ENCODE measurements around the gene HUS1B.
"Not testable (repeated sequence)": the region's sequence is repeated elsewhere in the genome, so short reads cannot be mapped to it uniquely, and the experiment has no call there.

HUS1B gene

DNA sequence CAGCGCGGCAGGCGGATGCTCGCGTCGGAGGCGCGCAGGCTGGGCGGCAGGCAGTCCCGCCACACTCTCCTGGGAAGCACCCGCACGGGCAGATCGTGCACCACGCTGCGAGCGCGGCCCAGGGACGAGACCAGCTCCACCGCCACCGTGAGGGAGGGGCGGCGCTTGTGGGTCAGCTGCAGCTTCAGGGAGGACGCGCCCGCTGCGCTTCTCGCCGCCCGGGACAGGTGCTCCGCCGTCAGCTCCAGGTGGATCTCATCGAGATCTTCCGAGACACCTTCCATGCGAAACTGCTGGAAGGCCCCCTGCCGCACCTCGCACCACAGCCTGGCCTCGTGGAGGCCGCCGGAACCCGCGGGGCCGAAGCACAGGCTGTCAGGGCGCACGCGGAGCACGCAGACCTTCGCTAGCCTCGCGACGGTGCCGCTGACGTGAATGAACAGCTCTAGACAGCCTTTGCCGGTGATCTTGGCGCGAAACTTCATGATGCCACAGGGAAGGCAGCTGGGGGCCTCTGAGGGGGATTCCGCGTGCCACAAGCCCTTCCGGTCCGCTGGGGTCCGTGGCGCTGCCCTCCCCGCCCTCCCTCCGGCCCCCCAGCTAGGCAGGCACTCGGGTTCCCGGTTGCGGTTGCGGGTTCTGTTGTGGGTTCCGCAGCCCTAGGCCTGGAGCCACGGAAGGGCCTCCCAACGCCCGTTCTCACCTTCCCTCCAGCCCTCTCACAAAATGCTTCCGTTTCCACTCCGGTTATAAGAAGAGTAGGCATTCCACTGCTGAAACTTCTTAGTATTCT lies at the start of gene HUS1B:
Gene HUS1B (minus strand): TSS at position 641 of the 793 bp plus-strand sequence. CDS start 156 bp downstream, at position 485.
- DNase-seq (ENCODE audit: low read depth in 2 of 2), result no peak

DNA sequence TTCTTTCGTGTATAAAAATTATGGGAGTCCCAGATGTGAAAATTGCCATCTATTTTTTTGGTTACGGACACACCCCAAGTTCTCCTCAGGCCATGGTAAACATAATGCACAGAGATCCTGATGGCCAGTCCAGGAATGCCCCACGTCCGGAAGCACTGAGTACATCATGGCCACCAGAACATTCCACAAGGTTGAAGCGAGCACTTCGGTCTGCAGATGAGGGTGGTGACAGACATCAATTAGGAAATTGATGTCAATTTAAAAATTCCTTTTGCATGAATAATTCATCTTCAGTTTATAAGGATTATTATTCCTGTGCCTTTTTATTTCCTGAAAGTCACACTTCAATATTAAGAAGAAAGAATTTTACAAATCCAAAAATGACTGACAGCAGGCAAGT lies 49.2 kb upstream of the HUS1B start:
- DNase-seq (ENCODE audit: low read depth in 2 of 2), result no peak

DNA sequence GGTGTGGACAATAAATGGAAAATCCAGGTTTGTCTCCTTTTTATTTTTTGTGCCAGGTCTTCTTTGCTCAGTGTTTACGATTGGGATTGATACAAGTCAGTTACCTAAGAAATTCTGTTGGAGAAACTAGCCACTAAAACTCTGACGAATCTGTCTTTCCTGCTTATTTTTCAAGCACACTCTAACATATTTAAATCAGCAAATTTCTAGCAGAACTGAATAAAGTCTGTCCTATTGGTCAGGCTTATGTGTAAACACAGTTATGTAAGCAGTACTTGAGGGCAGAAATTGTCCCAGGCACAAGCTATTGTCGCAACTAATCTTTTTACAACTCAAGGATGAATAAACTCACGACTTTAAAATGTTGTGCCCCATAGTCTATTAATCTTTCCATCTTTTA lies 48.1 kb upstream of the HUS1B start:
- DNase-seq (ENCODE audit: low read depth in 2 of 2), result no peak

DNA sequence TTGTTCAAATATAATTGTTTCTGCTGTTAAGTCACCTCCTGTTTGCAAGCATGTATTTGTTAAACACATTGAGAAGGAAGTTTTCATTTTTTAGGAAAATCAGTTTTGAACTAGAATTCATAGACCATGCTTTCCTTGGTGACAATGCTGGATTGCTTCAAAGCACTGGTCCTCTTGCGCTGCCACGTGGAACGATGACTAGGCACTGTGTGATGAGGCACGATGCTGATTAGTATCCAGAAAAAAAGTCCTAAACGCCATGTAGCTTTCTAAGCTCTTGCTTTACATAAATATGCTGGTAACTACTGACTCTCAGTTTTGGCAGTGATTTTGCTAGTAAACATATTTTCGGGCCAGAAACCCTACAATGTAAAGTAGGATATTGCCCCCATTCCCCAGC lies 47.1 kb upstream of the HUS1B start:
- no peak for DNase-seq (ENCODE audit: low read depth in 2 of 2)

DNA sequence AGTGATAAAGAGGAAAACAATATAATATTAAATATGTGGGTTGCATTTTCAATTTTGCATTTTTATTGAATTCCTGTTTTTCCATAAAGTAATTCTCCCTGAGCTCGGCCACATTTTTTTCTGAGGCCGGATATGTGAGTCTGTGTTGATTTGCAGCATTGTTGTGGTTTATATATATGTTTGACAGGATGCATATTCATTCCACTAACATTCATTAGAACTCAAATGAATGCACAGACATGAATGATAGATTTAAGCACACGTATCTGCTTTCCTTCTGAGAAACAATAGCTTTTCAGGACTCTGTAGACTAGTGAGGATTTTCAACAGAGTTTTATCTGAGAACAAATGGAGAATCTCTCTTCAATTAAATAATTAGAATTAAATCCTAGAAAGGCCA lies 46.7 kb upstream of the HUS1B start:
- no peak for DNase-seq (ENCODE audit: low read depth in 2 of 2)

DNA sequence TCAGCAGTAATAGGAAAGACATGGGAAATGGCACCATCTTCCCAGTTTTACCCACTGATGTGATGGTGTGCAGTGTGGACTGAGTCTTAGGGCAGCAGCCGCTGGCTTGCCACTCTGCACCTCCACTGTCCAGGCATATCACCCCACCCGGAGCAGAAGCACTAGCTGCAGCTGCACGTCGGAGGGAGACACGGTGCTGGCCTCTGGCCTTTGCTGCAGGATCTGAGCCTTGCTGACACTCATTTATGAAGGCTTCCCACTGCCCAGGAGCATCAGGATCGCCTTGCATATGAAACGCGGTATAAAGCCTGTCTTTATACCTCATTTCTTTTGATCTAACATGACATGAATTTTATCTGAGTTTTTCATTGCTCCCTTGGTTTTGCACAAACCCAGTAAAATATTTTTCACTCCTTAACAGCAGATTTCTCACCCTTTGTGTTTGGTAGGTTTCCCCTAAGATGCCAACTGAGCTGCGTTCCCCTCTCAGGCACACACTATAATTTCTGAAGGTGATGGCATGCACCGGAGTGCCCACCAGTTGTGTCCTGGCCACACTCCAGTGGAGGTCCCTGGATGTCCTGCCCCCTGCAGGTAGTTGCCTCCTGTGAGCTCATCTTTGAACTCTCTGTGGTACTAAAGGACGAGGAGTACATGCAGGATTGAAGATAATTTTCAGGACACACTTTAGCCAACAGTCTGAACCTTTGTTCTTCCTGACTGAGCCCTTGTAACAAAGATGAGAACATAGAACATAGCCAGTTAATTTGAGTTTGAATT lies 45.0 kb upstream of the HUS1B start:
- no peak for DNase-seq (ENCODE audit: low read depth in 2 of 2)

DNA sequence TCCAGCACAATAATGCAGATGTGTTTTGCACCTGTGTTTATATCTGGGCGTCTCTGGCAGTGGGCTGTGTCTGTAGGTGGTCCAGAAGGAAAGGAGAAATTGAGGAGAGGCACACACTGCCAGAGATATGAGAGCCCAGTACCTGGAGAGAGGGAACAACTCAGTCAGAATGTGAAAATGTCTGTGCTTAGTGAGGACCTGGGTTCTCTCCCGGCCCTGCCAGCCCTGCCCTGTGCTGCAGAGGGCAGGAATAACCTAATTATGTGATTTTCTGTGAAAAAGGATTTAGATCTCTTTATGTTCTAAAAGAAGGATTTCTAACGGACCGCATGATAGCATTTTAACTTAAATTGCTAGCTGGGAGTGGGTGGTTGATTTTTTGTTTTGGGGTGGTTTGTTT lies 44.3 kb upstream of the HUS1B start:
- no peak for DNase-seq (ENCODE audit: low read depth in 2 of 2)

DNA sequence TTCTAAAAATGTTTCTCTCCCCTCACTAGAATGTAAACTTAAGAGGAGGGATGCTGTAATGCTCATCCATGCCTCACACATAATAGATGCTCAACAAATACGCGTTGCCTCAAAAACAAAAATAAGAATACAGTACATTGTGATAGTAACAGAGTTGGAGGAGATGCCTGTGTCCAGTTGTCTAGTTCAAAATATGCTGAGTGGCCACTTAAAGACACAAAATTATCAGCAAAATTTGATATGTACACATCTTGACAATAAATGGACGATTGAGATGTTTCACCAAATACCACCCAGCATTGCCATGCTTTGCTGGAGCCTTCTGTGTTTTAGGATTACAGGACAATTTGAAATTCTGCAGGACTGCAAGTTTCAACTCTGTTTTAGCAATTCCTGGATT lies 43.6 kb upstream of the HUS1B start:
- DNase-seq (ENCODE audit: low read depth in 2 of 2), result no peak

DNA sequence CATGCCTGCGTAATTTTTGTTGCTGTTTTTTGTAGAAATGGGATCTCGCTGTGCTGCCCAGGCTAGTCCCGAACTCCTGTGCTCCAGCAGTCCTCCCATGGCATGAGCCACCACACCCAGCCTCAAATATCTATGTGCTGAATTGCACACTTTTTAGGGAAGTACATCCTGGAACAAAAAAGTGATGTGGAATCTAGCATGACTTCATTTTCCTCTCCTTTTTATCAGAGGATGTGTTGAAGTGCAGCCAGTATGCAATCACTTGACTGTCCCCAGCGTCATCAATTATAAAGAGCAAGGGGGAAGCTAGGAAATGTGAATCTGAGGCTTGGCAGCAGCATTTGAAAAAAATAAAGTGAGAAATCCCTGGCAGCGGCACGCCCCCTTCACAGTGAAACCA lies 42.4 kb upstream of the HUS1B start:
- DNase-seq (ENCODE audit: low read depth in 2 of 2), result no peak

DNA sequence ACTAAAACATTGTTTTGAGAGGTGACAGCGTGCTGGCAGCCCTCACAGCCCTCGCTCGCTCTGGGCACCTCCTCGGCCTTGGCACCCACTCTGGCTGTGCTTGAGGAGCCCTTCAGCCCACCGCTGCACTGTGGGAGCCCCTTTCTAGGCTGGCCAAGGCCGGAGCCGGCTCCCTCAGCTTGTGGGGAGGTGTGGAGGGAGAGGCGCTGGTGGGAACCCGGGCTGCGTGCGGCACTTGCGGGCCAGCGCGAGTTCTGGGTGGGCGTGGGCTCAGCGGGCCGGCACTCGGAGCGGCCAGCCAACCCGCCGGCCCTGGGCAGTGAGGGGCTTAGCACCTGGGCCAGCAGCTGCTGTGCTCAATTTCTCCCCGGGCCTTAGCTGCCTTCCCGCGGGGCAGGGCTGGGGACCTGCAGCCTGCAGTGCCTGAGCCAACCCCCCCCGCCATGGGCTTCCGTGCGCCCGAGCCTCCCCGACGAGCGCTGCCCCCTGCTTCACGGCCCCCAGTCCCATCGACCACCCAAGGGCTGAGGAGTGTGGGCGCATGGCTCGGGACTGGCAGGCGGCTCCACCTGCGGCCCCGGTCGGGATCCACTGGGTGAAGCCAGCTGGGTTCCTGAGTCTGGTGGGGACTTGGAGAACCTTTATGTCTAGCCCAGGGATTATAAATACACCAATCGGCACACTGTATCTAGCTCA lies 37.7 kb upstream of the HUS1B start:
- DNase-seq (ENCODE audit: low read depth in 2 of 2), result not testable (repeated sequence)

DNA sequence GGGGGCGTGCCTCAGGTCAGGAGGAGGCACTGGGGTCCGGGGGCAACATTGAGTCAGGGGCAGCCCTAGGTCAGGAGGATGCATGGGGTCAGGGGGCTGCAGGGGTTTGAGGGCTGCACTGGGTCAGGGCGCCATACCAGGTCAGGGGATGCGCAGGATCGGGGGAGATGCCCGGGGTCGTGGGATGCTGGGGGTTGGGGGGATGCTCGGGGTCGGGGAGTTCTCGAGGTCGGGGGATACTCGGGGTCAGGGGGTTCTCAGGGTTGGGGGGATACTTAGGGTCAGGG lies 36.8 kb upstream of the HUS1B start:
- no peak for DNase-seq (ENCODE audit: low read depth in 2 of 2)

DNA sequence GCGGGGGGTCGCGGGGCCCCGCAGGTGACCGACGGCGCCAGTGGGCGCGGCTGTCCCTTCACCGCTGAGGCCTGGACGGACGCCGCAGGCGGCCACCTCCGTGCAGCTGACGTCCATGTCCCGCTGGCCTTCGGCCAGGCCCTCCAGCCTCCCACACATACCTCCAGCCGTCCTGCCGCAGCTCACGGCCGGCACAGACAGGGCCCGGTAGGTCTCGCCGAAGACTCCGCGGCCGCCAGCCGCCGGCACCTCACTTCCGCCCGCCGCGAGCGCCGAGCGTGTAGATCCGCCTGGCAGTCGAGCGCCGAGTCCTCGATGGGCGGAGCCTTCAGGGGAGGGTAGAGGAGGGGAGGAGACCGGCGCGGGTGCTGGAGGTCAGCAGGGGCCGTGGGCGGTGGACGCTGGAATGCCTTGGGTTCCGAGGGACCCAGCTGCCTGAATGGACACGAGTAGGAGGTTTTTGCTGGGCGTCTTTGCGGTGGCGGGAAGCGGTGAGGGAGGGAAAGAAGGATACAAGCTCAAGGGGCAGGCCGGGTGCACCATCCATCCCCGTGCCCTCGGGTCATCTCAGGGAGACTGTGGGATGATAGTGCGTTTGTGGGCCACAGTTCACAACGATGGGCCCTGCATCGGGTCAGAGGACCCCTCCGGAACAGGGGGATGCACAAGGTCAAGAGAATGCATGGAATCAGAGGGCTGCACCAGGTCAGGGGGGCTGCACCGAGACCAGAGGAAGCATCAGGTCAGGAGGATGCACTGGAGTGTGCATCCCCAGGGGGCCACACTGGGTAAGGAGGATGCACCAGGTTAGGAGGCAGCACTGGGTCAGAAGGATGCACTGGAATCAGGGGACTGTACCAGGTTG lies 36.2 kb upstream of the HUS1B start, which contains the start of gene EXOC2:
Gene EXOC2 (minus strand): TSS at position 282 of the 865 bp plus-strand sequence. CDS start 55,321 bp downstream, outside the sequence.
- DNase-seq (ENCODE audit: low read depth in 2 of 2), result peak; percentile 78 to 82

DNA sequence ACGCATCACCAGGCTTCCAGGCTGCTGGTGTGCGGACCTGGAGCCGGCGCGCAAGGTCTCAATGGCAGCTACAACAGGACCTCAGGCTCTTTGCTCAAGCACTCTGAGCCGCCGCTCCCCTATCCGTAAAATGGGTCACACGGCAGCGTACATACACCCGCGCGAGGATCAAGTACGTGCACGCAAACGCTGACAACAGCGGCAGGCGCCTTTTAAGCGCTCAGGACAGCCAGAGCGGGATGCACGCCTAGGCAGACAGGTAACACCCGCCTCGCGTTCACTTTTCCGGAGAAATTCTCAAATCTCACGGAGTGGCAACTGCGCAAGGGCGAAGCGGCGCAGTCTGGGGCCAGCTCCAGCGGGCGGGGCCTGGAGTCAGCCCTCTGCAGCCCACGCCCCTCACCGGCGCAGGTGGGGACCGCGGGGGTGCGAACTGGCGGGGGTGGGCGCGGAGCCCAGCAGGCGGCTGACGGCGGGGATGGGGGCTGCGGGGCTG lies 35.5 kb upstream of the HUS1B start:
- DNase-seq (ENCODE audit: low read depth in 2 of 2), result peak; percentile 66 to 71

DNA sequence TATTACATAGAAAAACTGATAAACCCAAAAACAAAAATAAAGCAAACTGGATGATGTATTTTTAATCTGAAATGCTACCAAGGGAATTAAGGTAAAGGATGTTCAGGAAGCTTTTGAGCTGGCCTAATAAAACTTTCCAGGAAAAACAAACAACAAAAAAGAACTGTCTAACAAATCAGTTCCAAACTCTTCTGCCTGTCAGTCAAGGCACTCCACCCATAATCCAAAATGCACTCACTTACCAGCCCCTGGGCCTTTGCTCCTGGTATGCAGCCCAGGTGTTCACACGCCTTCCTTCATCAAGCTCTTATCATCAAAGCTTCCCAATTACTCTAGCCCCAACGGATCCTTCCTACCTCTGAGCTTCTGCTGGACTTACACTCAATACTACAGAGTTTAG lies 32.3 kb upstream of the HUS1B start:
- no peak for DNase-seq (ENCODE audit: low read depth in 2 of 2)

DNA sequence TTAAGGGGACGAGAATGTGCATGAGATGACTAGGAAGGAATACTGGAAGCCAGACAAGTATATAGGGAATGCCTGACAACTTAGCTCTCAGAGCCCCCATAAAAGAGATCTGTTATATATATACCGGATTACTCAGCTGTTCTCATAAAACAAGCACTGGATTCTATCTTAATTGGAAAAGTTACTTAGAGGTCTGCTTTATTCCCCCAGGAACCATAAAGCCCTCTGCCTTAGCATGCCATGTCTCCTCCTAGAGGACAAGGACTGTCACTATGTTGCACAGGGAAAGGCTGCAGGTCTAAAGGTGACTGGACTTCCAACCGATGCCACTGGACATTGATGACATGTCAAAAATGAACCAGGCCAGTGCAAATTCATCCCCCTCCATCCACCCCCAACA lies 29.6 kb upstream of the HUS1B start:
- DNase-seq (ENCODE audit: low read depth in 2 of 2), result no peak

DNA sequence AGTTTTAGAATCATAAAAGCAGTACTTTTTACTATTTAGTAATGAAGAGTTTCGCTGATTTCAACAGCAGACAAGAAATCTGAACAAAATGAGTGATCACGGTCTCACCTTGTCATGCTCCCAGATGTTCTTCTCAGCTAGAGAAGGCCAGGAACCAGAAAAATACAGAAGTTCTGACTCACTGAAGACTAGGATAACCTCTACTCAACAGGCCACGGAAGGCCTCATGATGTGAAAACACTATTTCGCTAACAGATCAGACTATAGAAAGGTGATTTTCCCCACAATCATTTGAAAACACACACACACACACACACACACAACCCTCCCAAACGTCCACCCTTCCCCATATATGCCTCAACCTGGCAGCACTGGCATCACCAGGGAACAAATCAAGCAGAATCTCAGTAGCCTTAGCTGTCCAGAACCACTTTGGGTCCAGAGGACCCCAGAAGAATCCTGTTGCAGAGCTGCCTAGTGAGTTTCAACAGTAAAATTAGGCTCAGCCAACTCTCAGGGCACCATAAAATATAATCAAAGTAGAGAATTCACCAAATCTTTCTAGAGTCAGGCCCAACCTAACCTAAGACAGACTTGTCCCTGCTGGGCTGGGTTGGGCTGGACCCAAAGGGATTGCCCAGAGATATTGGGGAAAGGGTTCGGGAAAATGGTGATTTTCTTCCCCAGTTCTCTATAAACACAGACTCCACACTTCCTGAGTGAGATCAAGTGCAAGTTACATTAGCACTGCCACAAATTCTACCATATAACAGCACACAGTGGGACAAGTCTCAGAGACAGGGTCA lies 28.1 kb upstream of the HUS1B start:
- DNase-seq (ENCODE audit: low read depth in 2 of 2), result no peak

DNA sequence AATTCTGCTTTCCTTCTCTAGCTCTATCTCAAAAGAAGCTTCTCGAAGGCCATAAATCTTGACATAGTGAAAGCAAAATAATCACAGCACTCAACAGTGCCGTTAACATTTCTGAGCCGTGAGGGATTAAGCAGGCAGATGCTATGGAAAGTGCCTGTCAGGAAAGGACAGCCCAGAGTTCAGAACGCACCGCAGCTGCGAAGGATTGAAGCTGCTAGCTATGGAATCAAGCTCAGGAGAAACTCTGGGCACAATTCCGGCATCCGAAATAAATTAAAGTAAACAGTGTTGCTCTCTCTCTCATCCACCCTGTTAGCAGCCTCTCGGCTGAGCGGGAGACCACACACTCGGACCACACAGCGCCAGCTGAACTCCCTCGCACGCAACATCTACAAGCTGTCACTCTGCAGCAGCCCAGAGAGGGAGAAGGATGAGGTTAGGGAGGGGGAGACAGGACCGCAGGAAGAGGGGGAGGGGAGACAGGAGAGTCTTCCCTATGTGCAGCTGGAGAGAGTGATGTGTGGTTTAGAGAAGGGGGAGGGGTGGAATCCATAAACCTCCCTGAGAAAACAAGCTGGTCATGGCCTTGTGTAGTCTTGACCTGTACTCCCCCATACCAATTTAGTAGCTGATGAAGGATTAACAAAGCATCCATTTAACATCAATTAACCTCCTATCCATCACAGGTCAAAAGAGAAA lies 27.0 kb upstream of the HUS1B start:
- no peak for DNase-seq (ENCODE audit: low read depth in 2 of 2)

DNA sequence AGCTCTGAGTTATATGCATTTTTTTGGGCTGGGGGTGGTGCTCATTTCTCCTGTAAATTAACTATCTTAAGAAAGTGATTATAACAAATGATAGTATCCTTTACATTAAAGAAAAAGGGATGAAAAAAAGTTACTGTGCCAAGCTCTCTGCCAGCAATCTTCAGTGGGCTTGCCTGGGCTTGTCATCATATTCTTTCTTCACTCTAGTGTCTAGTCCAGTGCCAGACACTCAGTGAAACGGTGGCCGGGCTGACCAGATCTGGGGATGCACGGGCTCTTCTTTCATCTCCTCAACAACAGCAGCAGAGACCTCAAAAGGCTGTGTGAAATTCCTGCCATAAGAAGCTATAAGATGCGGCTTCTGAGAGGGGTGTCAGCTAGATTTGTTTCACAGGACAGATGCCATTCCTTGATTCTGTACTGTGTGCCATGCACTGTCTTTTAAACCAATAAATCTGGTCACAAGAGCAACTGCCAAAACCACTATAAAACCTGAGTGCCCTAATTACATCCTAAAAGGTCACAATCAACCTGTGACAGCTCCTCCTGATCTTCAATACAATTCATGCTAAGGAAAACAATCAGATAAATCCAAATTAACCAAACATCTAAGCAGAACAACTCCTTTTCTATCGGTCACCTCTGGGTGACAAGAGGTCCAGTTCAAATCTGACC lies 23.9 kb upstream of the HUS1B start:
- no peak for DNase-seq (ENCODE audit: low read depth in 2 of 2)

DNA sequence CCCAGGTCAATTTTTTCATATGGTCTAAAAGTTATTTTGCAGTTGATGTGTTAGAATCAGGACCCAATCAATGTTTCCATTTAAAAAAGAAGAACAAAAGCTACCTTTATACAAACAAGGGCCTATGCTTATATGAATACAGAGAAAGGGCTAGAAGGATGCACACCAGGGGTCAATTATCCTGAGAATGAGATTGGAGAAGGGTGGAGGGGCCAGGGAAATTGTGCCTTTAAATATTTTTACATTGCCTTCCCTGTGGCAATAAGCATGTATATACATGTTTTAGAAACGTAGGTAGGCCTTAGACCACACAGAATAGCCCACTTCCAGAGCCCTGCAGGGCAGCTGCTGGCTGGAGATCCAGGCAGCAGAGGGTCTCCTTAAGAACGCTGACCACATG lies 23.4 kb upstream of the HUS1B start:
- no peak for DNase-seq (ENCODE audit: low read depth in 2 of 2)

DNA sequence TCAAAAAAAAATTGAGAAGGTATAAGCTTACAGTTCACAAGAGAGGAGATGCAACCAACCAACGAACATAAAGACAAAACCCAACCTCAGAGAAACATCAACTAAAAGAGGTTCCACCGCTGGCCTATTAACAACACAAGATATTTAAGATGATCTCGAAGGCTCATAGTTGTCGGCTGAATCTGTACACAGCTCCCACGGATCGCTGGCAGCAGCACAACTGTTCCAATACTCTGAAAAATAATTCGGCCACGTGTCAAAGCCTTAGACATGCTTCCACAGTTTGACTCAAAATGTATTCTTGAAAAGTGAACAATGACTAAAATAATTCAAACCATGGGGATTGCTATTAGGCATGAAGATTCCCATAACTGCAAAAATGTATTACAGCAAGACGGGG lies 22.4 kb upstream of the HUS1B start:
- DNase-seq (ENCODE audit: low read depth in 2 of 2), result no peak

All from stimulated activated CD4-positive, alpha-beta T cell treated with anti-CD3 and anti-CD28 coated beads, Interleukin-15, amount 100 ng/mL, for 48 hours (primary cell).